Measurements from ENCODE around the gene HUNK.
"Not testable (repeated sequence)": the region's sequence is repeated elsewhere in the genome, so short reads cannot be mapped to it uniquely, and the experiment has no call there.

The HUNK gene

GRCh38 chr21:31871371-31871770 lies 1.4 kb upstream of the HUNK start:
- FAIRE-seq, result not testable (repeated sequence)

- FAIRE-seq, result no peak
Measured at GRCh38 chr21:31872072-31872451, 758 bp upstream of the HUNK start.

GRCh38 chr21:31873275-31873695 lies 465 bp downstream of the HUNK start:
- FAIRE-seq, result no peak

GRCh38 chr21:31873696-31874599 lies 1.1 kb downstream of the HUNK start:
- no peak for FAIRE-seq

- FAIRE-seq, result no peak
Measured at GRCh38 chr21:31874812-31875212, 2.0 kb downstream of the HUNK start.

- FAIRE-seq, result no peak
Measured at GRCh38 chr21:31875496-31876015, 2.7 kb downstream of the HUNK start.

GRCh38 chr21:31877463-31877957 lies 4.7 kb downstream of the HUNK start:
- FAIRE-seq, result no peak

- no peak for FAIRE-seq
Measured at GRCh38 chr21:31878831-31879230, 6.0 kb downstream of the HUNK start.

GRCh38 chr21:31879241-31879650 lies 6.4 kb downstream of the HUNK start:
- FAIRE-seq, result no peak

GRCh38 chr21:31879911-31880310 lies 7.1 kb downstream of the HUNK start:
- FAIRE-seq, result no peak

- no peak for FAIRE-seq
Measured at GRCh38 chr21:31880816-31881215, 8.0 kb downstream of the HUNK start.

GRCh38 chr21:31882711-31883110 lies 9.9 kb downstream of the HUNK start:
- no peak for FAIRE-seq

GRCh38 chr21:31885146-31885545 lies 12.3 kb downstream of the HUNK start:
- FAIRE-seq, result no peak

- FAIRE-seq, result no peak
Measured at GRCh38 chr21:31886915-31887314, 14.1 kb downstream of the HUNK start.

- no peak for FAIRE-seq
Measured at GRCh38 chr21:31887391-31887841, 14.6 kb downstream of the HUNK start.

- no peak for FAIRE-seq
Measured at GRCh38 chr21:31888936-31889371, 16.1 kb downstream of the HUNK start.

GRCh38 chr21:31889460-31889859 lies 16.6 kb downstream of the HUNK start:
- FAIRE-seq, result no peak

- FAIRE-seq, result no peak
Measured at GRCh38 chr21:31892686-31893085, 19.9 kb downstream of the HUNK start.

GRCh38 chr21:31893851-31894415 lies 21.1 kb downstream of the HUNK start:
- no peak for FAIRE-seq

GRCh38 chr21:31894457-31894856 lies 21.6 kb downstream of the HUNK start:
- no peak for FAIRE-seq

GRCh38 chr21:31895077-31895835 lies 22.4 kb downstream of the HUNK start:
- no peak for FAIRE-seq

- FAIRE-seq, result no peak
Measured at GRCh38 chr21:31896019-31896418, 23.2 kb downstream of the HUNK start.

GRCh38 chr21:31897311-31897710 lies 24.5 kb downstream of the HUNK start:
- FAIRE-seq, result no peak

Measured in A204.1 (cell line).